Fibroblast of lung (primary cell): ENCODE results near the gene FHOD3.

Experiments used
- CTCF ChIP-seq, 2 donors: IDR thresholded peaks in 1 of 2; conservative IDR thresholded peaks in 1 of 2; 1 replicate in 1 of 2; 2 replicates in 1 of 2; pipeline ENCODE4 v1.5.1; 2011 to 2012; ENCODE audit warnings: low read length in 2 of 2, control low read depth in 1 of 2, inconsistent platforms in 1 of 2, low read depth in 1 of 2, mild to moderate bottlenecking in 1 of 2
- EZH2 ChIP-seq: IDR thresholded peaks from 2 replicates; pipeline ENCODE4 v1.5.1; 2012; ENCODE audit warnings: low read length, control low read depth, mild to moderate bottlenecking; ENCODE audit errors: missing control alignments

- TF ChIP-seq CTCF (conservative IDR thresholded peaks at IDR 0.05 in 1 of 2, IDR thresholded peaks at IDR 0.05 in 1 of 2; ENCODE audit: low read depth in 1 of 2, low read length in 2 of 2) (peak; percentile 99), EZH2 (no peak)
Measured at GRCh38 chr18:36688020-36688965, 390.8 kb downstream of the FHOD3 start.
